ENCODE measurements around the gene CEP41. TPM values are rescaled to one million over a fixed set of nuclear protein-coding genes. Genes with fewer than 3 reads are reported as not detected.

Gene CEP41
- total RNA-seq, 1 experiment from 2014 or later: 7.1 TPM

GRCh38 chr7:130486114-130486953 lies 45.5 kb upstream of the CEP41 start (continued):
- no peak for TF ChIP-seq ATF3 (CRISPR knock-in tag; conservative IDR thresholded peaks at IDR 0.05)
- peak; percentile 65; the same call in 1 of the 2 replicates for TF ChIP-seq JUN (CRISPR knock-in tag; IDR thresholded peaks at IDR 0.05)
- 0 out of 2 replicates have a peak, but pooled peaks have one; percentile 22 for TF ChIP-seq USF2 (CRISPR knock-in tag; IDR thresholded peaks at IDR 0.05)
- peak; percentile 57; the same call in 1 of the 2 replicates for TF ChIP-seq USF1 (CRISPR knock-in tag; IDR thresholded peaks at IDR 0.05)
- TF ChIP-seq PRDM15 (CRISPR knock-in tag; IDR thresholded peaks at IDR 0.05): 0 out of 2 replicates have a peak, but pooled peaks have one; percentile 15
- TF ChIP-seq ARID4B (CRISPR knock-in tag; IDR thresholded peaks at IDR 0.05; ENCODE audit: borderline replicate concordance): peak; percentile 92; the same call in 1 of the 2 replicates
- peak; percentile 82 for TF ChIP-seq ZNF281 (CRISPR knock-in tag; IDR thresholded peaks at IDR 0.05)
- TF ChIP-seq FOXK1 (CRISPR knock-in tag; IDR thresholded peaks at IDR 0.05): peak; percentile 92
- peak; percentile 66 for TF ChIP-seq E2F5 (CRISPR knock-in tag; IDR thresholded peaks at IDR 0.05)
- peak; percentile 67; the same call in 1 of the 2 replicates for TF ChIP-seq KAT7 (CRISPR knock-in tag; IDR thresholded peaks at IDR 0.05; ENCODE audit: borderline replicate concordance)
- no peak; the same call in 1 of the 2 replicates for TF ChIP-seq CREM (CRISPR knock-in tag; IDR thresholded peaks at IDR 0.05)
- peak; percentile 81 for TF ChIP-seq ZBTB43 (CRISPR knock-in tag; IDR thresholded peaks at IDR 0.05)
- TF ChIP-seq CTCF (IDR thresholded peaks at IDR 0.05): peak; percentile 65
- peak; percentile 93; the same call in 1 of the 2 replicates for TF ChIP-seq ETV6 (CRISPR knock-in tag; IDR thresholded peaks at IDR 0.05)
- TF ChIP-seq FOXP4 (CRISPR knock-in tag; IDR thresholded peaks at IDR 0.05): peak; percentile 94
- TF ChIP-seq MYBL2 (CRISPR knock-in tag; IDR thresholded peaks at IDR 0.05): peak; percentile 77
- peak; percentile 12; the same call in 1 of the 2 replicates for TF ChIP-seq NFE2L1 (CRISPR knock-in tag; IDR thresholded peaks at IDR 0.05)
